ENCODE measurements around the gene PREX1.

GRCh38 chr20:48747840-48748414 is 79.9 kb downstream of the PREX1 start:
- TF ChIP-seq CTCF (IDR thresholded peaks at IDR 0.05 in 8 of 11, conservative IDR thresholded peaks at IDR 0.05 in 3 of 11), result no peak
- no peak for TF ChIP-seq POLR2A (IDR thresholded peaks at IDR 0.05)
- TF ChIP-seq POLR2AphosphoS5 (IDR thresholded peaks at IDR 0.05), result no peak

Measured in spleen (tissue), 7 donors.